Transverse colon (tissue), 4 donors: ENCODE measurements around the gene CEL.

Source experiments
- CTCF ChIP-seq, 5 experiments: fragments of 200-600 bp in 3 of 5; fragments of 450-650 bp in 2 of 5; sonication (generic) in 3 of 5; IDR thresholded peaks; 1 replicate in 2 of 5; 2 replicates in 3 of 5; pipeline ENCODE4 v1.5.1; 2016 to 2017; ENCODE audit warnings: antibody characterized with exemption in 5 of 5, inconsistent platforms in 3 of 5, mild to moderate bottlenecking in 2 of 5, moderate library complexity in 1 of 5
- EP300 ChIP-seq: sonication (generic); formaldehyde crosslinking; IDR thresholded peaks from one replicate; pipeline ENCODE4 v1.6.1; 2017; ENCODE audit warnings: antibody characterized with exemption, low read depth
- POLR2A ChIP-seq: fragments of 450-650 bp; IDR thresholded peaks from one replicate; pipeline ENCODE4 v1.6.1; 2016; ENCODE audit warnings: antibody characterized with exemption, mild to moderate bottlenecking, moderate library complexity
- POLR2AphosphoS5 ChIP-seq, 3 donors: sonication (generic); formaldehyde crosslinking; IDR thresholded peaks; one replicate each; pipeline ENCODE4 v1.6.1; 2016; ENCODE audit warnings: antibody characterized with exemption in 3 of 3

DNA sequence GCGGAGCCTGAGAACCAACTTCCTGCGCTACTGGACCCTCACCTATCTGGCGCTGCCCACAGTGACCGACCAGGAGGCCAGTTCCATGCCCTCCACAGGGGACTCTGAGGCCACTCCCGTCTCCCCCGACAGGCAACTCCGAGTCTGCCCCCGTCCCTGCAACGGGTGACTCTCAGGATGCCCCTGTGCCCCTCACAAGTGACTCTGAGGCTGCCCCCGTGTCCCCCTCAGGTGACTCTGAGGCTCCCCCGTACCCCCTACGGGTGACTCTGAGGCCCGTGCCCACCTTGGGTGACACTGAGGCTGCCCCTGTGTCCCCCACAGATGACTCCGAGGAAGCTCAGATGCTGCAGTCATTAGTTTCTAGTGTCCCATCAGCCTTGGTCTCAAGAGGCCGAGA, 25.1 kb downstream of the CEL start:
- TF ChIP-seq CTCF (IDR thresholded peaks at IDR 0.05) (no peak), POLR2A (no peak), EP300 (no peak), POLR2AphosphoS5 (IDR thresholded peaks at IDR 0.05) (no peak)
